OCI-M1 (cell line): ENCODE measurements around the gene GHDC.
"Not testable (repeated sequence)": the region's sequence is repeated elsewhere in the genome, so short reads cannot be mapped to it uniquely, and the experiment has no call there.

ENCODE experiments used
- DNase-seq: peaks from one replicate; lab custom pipeline; 2025; lab: John Stamatoyannopoulos, UW

The GHDC gene

DNA sequence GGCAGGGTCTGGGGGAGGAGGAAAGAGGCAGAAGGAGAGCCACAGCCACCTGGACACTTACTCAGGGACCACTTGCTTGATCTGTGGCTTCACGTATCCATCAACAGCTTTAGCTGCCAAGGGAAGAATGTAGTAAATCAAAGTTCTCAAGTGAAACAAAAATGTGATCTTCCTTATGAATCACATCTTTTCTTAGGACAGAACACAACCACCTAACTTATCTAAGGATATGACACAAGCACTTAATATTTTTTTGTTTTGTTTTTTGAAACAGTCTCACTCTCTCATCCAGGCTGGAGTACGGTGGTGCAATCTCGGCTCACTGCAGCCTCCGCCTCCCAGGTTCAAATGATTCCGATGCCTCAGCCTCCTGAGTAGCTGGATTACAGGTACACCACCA, 8.4 kb upstream of the GHDC start:
- DNase-seq = no peak

DNA sequence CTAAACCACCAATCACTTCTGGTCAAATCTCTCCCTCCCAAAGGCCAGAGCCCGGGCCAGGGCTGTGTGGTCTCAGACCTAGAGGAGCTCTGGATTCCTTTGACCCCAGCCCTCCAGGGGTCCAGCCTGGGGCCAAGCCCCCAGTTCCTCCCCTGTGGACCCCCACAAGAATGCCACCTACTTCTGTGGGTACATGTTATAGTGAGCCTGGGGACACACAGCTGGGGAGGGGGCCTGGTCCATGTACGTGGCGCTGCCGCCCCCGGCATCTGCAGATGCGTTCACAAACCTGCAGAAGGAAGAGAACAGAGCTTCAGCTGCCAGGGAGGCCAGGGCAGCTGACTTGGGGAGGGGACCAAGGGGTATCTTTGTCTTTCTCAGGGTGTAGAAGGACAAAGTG, 7.9 kb upstream of the GHDC start:
- DNase-seq = no peak

DNA sequence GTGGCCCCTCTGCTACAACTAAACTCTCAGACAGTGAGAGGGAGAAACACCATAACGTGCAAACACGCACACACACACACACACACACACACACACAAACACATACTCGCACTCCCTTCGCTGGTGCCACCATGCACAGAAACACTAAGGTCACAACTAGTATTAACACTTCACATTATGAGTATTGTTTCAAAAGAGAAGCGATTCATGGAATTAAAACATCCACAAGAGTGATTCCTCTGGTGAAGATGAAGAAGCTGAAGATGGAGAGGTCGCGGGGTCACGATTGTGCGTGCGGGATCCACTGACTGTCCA, 7.1 kb upstream of the GHDC start:
- DNase-seq = no peak

DNA sequence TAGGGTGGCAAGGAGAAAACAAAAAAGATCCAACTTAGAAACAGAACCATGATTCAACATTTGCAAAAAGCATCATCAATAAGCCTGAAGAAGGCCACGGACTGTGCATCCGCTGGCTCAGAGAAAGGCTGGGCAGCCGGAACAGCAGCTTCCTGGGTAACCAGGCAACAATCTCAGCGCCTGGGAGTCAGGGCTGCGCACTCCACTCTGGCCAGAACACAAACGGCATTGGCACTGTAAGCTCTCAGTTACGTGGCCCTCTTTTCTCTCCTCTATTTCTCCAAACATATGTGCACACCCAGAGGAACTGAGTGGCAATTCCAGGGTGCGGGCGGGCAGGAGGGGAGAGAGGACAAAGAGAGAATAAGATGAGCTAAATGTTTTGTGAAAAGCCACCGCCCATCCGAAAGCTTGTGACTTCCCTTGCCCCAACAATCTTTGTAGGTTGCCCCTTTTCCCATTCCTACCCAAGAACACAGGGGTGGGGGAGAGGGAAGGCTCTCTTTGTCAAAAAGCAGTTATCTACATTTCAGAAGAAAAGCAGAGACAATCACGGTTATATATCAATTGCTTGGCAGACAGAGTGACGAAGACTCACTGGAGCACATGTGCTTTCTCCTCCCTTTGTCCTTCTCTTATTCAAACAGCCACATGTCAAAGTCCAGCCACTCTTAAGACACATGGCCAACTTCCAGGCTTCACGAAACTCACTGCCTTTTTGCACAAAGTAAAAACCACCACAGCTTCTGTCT, 6.6 kb upstream of the GHDC start:
- no peak for DNase-seq

DNA sequence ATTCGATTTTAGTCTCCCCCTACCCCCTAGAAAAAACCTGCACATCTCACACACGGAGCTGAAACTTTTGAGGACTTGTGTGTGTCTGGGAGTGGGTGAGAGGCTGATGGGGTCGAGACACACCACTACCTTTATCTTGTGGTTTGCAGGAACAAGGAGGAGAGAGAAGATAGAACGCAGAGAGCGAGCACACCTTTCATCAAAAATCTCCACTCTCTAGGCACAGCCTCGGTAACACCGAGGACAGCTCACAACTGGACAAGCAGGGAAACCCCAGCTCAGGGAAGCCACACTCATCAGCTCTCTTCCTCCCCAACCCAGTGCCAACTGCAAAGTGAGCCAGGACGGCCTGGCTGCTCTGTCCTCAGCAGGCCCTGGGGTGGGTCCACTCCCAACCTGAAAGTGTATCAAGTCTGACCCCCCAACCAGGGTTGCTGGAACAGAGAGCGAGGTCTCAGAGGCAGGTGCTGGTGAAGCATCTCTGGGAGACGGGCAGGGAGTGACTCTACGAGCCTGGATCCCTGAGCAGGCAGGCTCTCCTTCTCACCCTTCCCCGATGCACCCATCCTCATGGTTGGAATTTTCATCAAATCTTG, 5.2 kb upstream of the GHDC start:
- no peak for DNase-seq

DNA sequence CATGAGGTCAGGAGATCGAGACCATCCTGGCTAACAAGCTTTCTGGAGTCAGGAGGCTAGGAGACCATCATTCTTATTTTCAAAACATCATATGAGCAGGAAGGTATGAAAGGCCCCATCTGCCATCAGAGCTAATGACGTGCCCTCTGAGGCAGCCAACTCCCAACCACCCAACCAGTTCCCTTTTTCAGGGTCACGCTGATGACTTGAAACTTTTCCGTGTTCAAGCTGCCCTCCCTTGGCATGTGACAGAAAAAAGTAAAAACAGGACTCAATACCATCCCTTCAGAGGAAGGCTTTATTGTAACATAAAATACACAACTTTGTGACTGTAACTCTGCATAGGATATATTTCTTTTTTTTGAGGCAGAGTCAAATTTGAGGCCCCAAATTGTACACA, 4.6 kb upstream of the GHDC start:
- peak; percentile 70 for DNase-seq

DNA sequence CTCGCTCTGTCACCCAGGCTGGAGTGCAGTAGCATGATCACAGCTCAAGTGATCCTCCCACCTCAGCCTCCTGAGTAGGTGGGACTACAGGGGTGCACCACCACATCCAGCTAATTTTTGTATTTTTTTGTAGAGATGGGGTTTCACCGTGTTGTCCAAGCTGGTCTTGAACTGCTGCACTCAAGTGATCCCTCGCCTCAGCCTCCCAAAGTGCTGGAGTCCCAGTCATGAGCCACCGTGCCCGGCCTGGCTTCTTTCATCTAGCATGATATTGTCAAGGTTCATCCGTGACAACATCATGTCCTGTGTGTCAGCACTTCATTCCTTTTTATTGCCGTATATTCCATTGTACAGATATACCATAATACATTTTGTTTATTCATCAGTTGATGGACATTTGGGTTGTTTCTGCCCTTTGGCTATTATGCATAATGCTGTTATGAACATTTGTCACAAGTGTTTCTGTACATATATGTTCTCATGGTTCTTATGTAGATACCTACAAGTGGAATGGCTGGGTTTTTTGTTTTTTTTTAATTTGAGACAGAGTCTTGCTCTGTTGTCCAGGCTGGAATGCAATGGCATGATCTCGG, 3.4 kb upstream of the GHDC start:
- no peak for DNase-seq

DNA sequence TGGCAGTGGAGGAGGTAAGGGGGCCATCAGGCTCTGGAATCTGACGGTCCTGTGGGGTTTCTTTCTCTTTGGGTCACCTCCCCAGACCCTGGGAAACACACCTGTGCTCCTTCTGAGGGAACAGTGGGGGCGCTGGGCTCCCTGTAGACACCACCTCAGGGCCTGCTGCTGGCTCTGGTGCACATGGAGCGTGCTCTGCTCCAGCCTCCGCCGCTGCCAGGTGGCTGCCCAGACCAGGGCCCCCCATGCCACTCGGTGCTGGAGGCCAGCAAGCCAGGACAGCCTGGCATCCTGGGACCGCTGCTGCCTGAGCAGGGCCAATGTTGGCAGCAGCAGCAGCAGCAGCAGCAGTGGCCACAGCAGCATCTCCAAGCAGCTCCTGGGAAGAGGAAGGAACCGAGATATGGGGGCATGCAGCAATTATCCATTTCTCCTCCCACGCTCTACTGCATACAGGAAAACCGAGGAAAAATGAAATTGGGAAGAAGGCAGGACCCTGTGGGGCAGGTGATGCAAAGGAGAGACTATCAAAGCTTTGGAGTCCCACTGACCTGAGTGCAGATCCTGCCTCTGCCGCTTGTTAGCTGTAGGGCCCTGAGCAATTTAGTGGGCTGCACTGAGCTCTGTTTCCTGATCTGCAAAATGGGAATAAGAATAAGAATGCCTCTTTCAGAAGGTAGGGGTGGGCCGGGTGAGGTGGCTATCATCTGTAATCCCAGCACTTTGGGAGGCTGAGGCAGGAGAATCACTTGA, 902 bp downstream of the GHDC start:
- no peak for DNase-seq

DNA sequence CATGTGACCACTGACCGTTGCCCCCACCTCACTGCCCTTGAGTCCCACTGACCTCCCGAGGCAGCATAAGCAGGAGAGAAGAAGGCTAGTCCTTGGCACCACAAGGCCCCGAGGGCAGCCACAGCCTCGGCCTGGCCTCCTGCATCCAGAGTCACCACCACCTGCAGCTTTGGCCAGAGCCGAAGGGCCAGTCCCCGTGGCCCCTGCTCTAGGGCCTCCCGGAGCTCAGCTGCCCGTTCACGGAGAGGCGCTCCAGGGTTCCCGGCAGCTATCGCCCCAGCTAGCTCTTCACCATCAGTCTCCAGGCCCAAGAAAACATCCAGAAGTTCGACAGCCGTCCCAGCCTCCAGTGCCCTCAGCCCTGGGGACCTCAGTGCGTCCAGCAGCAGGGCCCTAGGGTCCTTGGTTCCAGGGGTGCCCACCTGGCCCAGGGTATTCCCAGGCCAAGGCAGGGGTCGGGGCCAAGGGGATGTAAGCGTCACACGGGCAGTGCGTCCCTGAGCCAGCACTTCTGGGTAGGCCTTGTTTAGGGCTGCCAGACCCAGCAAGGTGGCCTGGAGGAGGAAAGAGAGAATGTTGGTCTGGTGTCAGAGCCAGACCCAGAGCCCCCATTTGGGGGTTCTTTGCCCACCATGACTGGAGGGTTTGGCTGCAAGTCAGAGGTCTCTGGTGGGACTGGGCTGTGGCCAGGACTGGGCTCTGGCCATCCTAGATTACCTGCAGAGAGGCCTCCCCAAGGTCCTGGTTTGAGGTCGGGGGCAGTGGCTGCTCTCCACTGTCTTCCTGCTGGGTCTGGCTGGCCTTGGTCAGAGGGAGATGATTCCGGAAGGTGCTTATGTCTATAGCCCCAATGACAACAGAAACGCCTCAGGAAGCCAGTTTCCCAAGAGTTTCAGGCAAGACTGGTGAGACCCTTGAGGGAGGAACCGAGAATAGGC, 1.8 kb downstream of the GHDC start:
- no peak for DNase-seq

DNA sequence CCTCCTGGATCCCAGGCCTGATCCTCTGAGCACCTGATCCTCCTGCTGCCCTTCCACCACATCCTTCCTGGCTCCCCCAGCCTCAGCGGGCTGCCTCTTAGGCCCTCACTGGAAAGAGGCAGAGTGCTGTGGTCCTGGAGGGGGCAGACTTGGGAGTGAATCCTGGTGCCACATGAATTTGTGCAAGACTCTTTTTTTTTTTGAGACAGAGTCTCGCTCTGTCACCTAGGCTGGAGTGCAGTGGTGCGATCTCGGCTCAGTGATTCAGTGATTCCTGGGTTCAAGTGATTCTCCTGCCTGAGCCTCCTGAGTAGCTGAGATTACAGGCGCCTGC, 3.1 kb downstream of the GHDC start:
- DNase-seq = no peak

DNA sequence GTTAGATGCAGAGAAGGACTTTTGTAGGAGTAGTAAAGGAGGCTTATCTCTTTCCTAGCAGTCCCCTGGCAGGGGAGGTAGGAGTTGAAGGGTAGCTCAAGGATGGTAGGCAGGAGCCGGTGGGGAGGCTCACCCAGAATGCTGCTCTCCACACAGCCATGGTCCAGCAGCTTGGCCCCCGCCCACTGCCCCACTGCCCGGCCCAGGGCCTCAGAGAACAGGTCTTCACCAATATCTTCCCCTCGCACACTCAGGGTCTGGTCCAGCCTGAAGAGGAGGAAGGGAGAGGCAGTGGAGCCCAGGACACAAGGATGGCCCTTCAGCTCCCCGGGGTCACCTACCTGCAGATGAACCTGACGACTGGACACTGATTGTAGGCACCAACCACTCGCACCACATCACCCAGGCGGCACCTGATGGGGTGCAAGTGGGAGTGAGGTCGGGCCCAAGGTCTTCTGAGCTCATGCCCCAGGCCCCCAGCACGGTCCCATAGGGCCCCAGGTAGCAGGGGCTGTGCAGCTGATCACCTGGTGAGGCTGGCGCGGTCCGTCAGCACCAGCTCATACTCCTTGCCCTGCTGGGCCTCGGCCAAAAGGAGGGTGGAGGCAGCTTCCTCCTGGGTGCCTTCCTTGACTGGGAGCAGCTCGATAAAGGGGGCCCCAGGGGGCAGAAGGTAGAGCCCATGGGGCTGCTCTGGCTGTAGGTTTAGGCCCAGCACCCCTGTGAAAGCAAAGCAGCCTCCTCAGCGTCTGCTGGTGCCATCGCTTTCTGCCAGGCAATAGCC, 3.6 kb downstream of the GHDC start:
- DNase-seq = no peak

DNA sequence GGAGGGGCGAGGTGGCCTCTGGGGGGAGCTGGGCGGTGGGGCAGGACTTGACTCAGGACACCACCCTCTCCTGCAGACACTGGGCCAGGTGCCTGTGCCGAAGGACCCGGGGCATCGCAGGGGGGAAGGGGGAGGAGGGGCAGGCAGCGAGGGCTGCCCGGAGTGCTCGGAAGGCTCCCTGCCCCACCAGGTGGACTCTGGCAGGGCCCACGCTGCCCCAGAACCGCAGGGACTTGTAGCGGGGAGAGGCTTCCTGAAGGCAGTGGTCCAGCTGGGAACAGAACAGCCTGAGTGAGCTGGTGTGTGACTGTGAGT, 4.7 kb downstream of the GHDC start:
- no peak for DNase-seq

DNA sequence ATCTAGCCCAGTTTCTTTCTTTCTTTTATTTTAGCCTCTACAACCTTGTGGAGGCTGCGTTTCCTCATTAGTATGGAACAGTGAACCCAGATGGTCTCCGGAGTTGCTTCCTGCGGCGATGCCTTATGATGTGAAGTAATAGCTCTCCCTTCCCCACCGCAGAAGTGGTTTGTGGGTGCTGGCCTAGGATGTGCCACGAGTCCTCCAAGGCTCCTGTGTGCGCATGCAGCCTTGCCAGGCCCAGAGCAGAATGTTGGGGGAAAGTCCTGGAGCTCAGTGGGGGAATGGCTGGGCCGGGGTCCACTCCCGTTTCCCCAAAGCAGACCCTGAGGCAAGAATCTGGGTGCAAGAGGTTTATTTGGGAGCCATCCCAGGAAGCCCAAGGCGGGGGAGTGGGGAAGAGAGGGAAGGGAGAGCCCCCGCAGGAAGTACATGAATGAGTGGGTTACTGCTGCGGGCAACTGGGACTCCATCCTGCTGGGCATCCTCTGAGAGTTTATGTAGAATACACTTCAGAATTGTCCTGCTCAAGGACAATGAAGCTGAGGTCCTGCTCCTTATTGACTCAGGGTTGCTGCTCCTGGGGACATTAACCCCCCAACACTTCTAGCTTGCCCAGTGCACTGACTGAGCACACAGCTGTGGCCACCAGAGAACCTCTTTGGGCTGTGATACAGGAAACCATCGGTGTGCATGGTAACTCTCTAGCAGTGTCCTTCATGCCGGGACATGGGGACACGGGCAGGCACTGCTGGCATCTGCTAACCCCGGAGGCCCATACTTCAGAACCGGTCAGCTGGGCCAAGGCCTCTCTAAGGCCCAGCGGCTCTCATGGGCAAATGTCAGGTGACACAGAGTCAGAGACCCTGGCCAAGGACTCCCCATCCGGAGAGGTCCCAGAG, 5.3 kb downstream of the GHDC start:
- no peak for DNase-seq

DNA sequence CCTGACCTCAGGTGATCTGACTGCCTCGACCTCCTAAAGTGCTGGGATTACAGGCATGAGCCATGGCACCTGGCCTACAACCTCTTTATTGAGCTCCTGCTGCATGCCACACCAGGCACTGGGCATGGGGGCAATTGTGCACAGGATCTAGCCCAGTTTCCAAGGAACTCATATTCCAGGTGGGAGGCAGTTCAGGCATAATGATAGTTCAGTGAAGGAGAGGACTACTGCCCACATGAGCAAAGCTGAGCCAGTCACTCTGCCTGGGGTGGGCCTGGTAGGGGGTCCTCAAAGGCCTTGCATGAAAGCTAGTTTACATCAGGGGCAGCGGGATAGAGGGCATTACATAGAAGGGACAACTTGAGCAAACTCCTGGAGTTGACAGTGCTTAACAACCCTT, 6.5 kb downstream of the GHDC start:
- DNase-seq = no peak

DNA sequence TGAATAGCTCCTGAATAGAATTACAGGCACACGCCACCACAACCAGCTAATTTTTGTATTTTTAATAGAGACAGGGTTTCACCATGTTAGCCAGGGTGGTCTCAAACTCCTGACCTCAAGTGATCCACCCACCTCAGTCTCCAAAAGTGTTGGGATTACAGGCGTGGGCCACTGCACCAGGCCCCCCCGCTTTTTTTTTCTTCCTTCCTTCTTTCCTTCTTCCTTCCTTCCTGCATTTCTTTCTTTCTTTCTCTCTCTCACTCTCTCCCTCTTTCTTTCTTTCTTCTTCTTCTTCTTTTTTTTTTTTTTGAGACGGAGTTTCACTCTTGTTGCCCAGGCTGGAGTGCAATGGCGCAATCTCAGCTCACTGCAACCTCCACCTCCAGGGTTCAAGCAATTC, 8.1 kb downstream of the GHDC start:
- not testable (repeated sequence) for DNase-seq

DNA sequence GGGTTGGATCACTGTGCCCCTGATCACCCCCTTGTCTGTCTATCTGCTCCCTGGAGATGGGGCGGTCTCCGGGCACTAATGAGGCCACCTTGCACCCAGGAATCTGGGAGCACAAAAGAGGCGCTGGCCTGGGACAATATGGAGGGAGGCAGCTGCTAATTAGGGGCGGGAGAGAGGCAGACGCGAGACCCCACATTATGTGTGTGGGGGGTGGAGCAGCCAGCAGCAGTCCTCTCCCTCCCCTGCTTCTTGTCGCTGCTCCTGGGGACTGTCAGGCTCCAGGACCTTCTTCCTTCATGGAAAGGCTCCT, 8.7 kb downstream of the GHDC start:
- no peak for DNase-seq

DNA sequence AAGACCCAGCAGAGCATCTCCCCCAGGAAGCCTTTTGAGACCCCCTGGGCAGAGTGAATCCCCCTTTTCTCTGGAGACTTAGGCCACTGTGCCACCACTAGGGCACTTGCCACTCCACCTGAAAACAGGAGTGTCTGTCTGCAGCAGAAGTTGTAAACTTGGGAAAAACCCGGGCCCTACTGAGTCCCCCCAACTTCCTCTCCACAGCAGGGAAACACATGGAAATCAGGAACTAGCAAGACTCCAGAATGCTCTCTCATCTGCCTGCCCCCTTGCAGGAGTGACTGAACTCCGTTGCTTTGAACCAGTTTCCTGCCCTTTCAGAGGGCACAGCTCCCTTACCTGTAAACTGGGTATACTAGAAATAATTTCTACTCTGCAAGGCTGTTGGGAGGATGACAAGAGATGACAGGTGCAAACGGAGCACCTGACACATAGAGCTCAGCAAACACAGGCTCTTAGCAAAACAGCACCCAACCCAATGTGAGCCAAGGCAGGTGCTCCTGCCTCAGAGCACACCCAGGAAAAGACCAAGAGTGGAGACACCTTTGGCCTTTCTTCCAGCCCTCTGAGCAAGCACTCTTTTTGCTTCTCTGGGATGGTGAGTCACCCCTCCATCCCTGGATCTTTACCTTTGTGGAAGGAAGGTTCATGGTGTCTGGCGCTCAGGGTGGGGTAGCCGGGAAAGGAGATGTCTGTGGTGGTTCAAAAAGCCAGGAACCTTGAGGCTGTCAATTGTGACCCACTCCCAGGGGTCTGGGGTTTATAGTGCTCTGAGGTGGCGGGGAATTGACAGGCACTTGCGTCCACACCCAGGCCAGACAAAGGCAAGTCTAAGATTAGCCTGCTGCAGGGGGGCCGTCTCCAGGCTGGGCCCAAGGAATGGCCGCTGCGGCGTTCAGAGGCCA, 9.3 kb downstream of the GHDC start, which contains the start of gene HCRT:
TSS of gene HCRT (minus strand) at position 740 of the 908 bp plus-strand sequence. CDS start at position 653, 87 bp downstream.
- DNase-seq = no peak

DNA sequence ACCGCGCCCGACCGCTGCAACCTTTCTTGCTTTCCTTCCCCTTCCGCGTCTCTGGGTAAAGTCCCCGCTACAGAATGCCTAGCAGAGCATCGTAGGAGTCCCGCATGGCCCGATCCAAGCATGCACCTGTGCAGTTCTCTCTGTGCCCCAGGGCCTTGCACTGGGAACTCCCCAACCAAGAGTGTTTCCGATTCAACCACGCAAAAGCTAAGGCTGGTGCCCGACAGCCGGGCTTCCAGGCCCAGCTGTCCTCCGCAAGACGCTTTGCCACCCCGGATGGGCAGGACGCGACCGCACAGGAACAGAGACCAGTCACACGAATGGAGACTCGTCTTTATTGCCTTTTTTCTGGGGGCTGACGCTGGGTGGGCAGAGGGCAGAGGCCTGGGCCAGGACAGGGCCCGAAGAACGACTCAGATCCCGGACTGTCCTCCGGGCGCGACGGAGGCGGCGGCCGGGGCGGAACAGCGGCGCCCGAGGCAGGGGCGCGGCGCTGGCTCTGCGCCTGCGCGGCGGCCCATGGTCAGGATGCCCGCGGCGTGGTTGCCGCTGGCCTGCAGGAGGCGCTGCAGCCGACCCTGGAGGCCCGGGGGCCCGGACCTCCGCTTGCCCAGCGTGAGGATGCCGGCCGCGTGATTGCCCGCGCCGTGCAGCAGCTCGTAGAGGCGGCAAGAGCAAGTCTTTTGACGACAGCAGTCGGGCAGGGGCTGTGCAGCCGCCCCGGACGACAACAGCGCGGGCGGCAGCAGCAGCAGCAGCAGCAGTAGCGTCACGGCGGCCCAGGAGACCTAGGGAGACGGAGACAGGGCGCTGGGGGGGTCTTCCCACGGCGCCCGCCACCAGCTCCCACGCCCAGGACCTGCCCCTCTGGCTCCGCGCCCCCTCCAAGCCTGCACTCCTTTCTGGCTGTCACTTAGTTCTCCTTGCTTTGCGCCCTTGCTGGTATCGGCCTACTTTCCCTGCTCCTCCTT, 10.3 kb downstream of the GHDC start:
- DNase-seq = peak; percentile 80
